NCI-H1092 treated with DMSO at 0.1 percent for 48 hours (cell line): ENCODE data around the gene PNPLA8.
"Not testable (repeated sequence)": the region's sequence is repeated elsewhere in the genome, so short reads cannot be mapped to it uniquely, and the experiment has no call there.

Experiments used
- DNase-seq: peaks from one replicate; lab custom pipeline; 2025; lab: John Stamatoyannopoulos, UW

PNPLA8 gene

GRCh38 chr7:108533712-108534111, 7.8 kb upstream of the PNPLA8 start:
- DNase-seq, result no peak

GRCh38 chr7:108529341-108529740, 3.4 kb upstream of the PNPLA8 start:
- no peak for DNase-seq

- no peak for DNase-seq
Observed at GRCh38 chr7:108528183-108528712, 2.3 kb upstream of the PNPLA8 start.

DNA sequence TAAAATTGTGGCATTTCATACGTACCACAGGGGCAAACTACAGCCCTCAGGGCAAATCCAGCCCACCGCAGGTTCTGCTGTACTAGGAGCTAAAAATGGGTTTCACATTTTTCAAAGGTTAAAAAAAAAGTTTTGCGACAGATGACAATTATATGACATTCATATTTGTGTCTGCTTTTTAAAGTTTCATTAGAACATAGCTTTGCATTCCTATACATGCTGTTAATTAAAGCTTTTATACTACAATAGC, 758 bp upstream of the PNPLA8 start:
- DNase-seq, result no peak

DNA sequence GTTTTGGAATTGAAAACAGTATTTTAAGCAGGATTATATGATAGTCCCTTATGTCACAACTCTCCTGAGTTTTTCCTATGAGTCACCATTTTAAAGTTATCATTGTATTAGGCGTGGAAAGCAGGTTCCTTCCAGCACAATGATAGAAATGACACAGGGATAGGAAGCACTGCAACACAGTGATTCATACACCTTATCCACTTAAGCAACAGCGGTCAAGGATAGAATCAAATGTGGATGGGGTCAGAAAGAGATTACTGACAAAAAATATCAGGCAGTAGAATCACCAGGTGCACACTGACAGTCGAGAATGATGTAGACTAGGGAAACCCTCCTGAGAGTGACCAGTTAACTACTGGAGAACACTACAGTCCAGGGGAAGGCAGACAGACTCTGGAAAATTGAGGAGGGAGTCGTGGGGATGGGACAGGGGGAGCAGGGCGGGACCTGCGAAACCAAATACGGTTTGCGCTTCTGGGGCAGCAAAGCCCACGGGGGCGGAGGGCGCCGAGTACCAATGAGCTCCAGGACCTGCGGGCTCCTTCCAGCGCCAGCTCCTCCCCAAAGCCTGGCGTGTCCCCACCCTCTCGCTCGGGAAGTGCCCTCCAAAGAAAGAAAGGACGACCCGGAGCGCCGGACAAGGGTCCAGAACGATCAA, 479 bp downstream of the PNPLA8 start:
- peak; percentile 94 for DNase-seq

DNA sequence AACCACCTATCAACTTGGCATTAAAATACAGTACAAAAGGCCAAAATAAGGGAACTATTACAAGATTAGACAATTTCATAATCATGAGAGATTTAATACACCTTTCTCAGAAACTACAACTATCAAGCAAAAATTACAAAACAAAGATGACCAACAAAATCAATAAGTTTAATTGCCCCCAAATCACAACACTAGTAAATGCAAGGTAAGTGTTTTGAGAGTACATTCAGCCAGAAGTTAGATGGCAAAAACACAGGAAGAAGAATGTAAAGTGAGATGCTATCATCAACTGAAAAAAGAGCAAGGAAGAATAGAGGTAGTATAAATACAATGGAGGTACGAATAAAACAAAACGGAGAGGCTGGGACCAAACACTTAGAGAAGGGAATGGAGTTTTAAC, 3.2 kb downstream of the PNPLA8 start:
- no peak for DNase-seq

- no peak for DNase-seq
Observed at GRCh38 chr7:108517951-108518350, 8.0 kb downstream of the PNPLA8 start.

GRCh38 chr7:108515630-108516029, 10.3 kb downstream of the PNPLA8 start:
- DNase-seq, result no peak

GRCh38 chr7:108515013-108515412, 10.9 kb downstream of the PNPLA8 start:
- no peak for DNase-seq

DNA sequence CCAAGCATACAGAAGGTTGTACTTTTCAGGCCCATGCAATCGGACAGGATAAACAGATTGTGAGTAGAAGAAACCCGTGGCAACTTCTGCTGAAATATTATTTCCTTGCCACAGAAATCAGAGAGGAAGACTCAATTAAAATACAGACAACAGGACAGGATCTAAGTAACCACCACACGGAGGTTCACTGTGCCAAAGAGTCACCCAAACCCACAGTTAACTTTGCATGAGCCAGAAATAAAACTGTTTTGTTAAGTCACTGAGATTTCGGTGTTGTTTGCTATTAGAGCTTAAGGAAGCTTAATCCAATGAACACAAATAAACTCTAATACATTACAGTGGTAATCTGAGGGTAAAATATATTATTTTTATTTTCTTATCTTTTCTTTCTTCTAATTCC, 14.0 kb downstream of the PNPLA8 start:
- DNase-seq, result no peak

DNA sequence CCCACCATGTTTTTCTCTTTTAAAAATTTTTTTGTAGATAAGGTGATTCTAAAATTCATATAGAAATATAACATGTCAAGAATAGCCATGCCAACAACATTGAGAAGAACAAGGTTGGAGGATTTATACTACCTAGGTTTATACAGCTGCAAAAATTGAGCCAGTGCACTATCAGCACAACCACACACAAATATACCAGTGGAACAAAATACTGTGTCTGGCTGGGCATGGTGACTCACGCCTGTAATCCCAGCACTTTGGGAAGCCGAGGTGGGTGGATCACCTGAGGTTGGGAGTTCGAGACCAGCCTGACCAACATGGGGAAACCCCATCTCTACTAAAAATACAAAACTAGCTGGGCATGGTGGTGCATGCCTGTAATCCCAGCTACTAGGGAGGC, 21.4 kb downstream of the PNPLA8 start:
- not testable (repeated sequence) for DNase-seq

- DNase-seq, result no peak
Observed at GRCh38 chr7:108503112-108504026, 22.6 kb downstream of the PNPLA8 start.

DNA sequence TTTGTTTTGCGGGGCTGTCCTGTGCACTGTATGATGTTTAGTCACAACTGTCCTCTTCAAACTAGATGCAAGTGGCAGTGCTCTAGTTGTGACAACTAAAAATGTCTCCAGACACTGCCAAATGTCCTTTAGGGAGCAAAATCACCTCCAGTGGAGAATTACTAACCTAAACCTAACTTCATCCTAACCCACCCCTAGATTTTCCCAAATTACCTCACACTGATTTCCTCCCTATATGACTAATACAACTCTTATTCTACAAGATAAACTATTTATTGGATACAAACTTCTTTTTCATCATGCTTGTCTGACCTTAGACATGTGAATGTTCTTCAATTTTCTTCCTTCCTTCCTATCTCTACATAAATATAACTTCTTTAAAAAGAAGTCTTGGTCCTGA, 26.4 kb downstream of the PNPLA8 start:
- DNase-seq, result no peak

GRCh38 chr7:108498481-108498880, 27.5 kb downstream of the PNPLA8 start:
- DNase-seq, result no peak

DNA sequence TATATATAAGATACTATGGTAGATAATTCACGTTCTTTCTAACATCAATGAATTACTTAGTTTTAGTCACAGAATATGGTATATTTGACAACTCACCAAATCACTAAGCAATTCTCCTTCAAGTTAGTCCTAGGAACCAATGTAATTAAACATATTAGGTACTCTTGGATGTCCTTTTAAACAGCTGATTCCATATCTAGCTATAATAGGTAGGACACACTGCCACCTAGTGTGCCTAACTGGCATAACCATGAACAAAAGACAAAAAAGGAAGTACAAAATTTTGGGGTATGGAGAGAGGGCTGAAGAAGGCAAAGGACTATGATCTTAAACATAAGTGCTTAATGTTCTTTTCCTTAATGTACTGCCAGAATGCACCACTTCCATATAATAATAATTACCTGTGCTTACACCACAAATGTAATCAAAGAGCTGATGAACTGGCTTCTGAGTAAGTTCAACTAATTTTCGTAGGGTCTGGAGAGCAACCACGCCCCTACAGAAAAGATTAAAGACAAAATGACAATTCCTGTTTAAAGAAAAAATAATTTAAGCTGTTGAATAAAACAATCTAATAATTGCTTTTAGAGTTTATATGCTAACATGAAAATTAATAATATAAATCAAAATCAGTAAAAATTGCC, 28.7 kb downstream of the PNPLA8 start:
- DNase-seq, result peak; percentile 55

GRCh38 chr7:108492742-108493141, 33.2 kb downstream of the PNPLA8 start:
- DNase-seq, result no peak

GRCh38 chr7:108488768-108489538, 37.0 kb downstream of the PNPLA8 start:
- DNase-seq, result no peak

- no peak for DNase-seq
Observed at GRCh38 chr7:108487646-108488045, 38.3 kb downstream of the PNPLA8 start.

DNA sequence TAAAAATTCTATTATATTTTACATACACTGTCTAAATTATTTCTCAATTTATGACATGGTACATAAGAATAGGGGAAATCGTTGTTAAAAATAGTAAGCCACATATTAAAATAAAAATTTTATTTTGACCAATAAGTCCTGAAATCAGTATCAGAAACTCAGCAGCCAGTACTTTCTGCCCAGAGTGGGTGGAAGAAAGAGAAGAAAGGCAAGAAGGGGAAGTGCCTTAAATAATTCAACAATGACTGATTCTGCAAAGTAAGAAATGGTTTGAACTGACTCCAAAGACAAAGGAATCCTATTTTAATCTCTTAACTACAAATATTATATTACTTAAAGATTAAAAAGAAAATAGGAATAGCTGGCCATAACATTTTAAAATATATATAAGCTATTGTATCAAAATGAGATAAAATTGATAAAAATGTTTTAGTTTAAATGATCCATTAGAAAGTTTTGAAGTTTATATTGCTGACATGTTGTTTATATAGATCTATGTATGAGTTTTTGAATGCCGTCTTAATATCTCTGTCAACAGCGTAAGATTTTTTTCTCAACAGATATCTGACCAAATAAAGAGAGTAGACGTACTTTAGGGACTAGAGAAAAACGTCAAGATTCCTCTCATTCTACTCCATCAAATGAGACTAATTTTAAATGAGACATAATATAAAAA, 39.5 kb downstream of the PNPLA8 start:
- no peak for DNase-seq

GRCh38 chr7:108484137-108484536, 41.8 kb downstream of the PNPLA8 start:
- DNase-seq, result no peak

DNA sequence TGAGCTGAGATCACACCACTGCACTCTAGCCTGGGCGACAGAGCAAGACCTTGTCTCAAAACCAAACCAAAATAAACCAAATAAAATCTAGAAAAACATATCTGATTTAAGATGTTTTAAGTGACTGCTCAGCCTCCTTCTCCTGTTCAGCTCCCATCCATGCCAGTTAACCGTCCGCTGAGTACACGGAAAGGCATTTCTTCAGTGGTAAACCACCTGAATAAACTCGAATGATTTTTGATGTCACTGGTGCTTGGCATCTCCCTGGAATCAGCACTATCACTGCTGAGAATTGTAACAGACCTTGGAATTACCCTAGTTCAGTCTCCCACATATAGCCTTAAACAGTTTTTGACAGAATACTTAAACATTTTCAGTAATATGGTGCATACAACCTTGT, 45.6 kb downstream of the PNPLA8 start:
- DNase-seq, result no peak

GRCh38 chr7:108479751-108480150, 46.2 kb downstream of the PNPLA8 start:
- DNase-seq, result no peak
